Nephron (organoid): Measurements from ENCODE around the gene RNASE12.

Experiments
- H3K27ac Mint-ChIP-seq, 3 experiments: 2 replicates each; pipeline ENCODE4 v1.8.0; 2020; ENCODE audit warnings: mixed read lengths in 3 of 3, mild to moderate bottlenecking in 2 of 3, moderate library complexity in 1 of 3
- H3K27me3 Mint-ChIP-seq: 2 replicates; pipeline ENCODE4 v1.8.0; 2021; ENCODE audit warnings: low read depth, mild to moderate bottlenecking, moderate library complexity, mixed read lengths
- H3K36me3 Mint-ChIP-seq: 2 replicates; pipeline ENCODE4 v1.8.0; 2020; ENCODE audit warnings: low read depth, mixed read lengths
- H3K4me1 Mint-ChIP-seq: 2 replicates; pipeline ENCODE4 v1.8.0; 2020; ENCODE audit warnings: mixed read lengths
- H3K4me3 Mint-ChIP-seq, 3 experiments: 2 replicates each; pipeline ENCODE4 v1.8.0; 2020; ENCODE audit warnings: mild to moderate bottlenecking in 3 of 3, mixed read lengths in 3 of 3, moderate library complexity in 2 of 3
- H3K9me3 Mint-ChIP-seq: 2 replicates; pipeline ENCODE4 v1.8.0; 2020; ENCODE audit warnings: mixed read lengths
- CTCF ChIP-seq, 3 experiments: fragments of 200-600 bp; sonication (generic); IDR thresholded peaks; one replicate each; pipeline ENCODE4 v1.5.0; 2021; ENCODE audit warnings: antibody characterized with exemption in 3 of 3; ENCODE audit not compliant: unreplicated experiment in 3 of 3

The RNASE12 gene

GRCh38 chr14:20592574-20592973 lies 1.4 kb upstream of the RNASE12 start:
- no peak for TF ChIP-seq CTCF (IDR thresholded peaks at IDR 0.05; ENCODE audit: unreplicated experiment in 3 of 3)
- Mint-ChIP-seq H3K4me1 (no peaks in the 10 kb centered on the region), H3K27ac (no peak overlapping the region), H3K36me3 (no peaks in the 10 kb centered on the region), H3K9me3 (no peaks in the 10 kb centered on the region), H3K4me3 (no peak overlapping the region), H3K27me3 (peaks cover 23% of the 10 kb centered on the region)

- Mint-ChIP-seq H3K9me3 (no peaks in the 10 kb centered on the region), H3K4me1 (no peaks in the 10 kb centered on the region), H3K27ac (no peak within 1 kb of the TSS), H3K4me3 (no peak within 1 kb of the TSS), H3K27me3 (peaks cover 28% of the 10 kb centered on the region), H3K36me3 (no peaks in the 10 kb centered on the region)
- TF ChIP-seq CTCF (IDR thresholded peaks at IDR 0.05; ENCODE audit: unreplicated experiment in 3 of 3) = no peak
Observed at GRCh38 chr14:20587489-20588154, 3.6 kb downstream of the RNASE12 start, which contains the start of gene RNASE11. Gene RNASE11, minus strand, starts transcription at chr14:20588001.

- no peak overlapping the region for H3K27ac Mint-ChIP-seq
- peaks cover 13% of the 10 kb centered on the region for H3K27me3 Mint-ChIP-seq
- no peaks in the 10 kb centered on the region for H3K36me3 Mint-ChIP-seq
- no peaks in the 10 kb centered on the region for H3K9me3 Mint-ChIP-seq
- no peak for TF ChIP-seq CTCF (IDR thresholded peaks at IDR 0.05; ENCODE audit: unreplicated experiment in 3 of 3)
- no peaks in the 10 kb centered on the region for H3K4me1 Mint-ChIP-seq
- no peak overlapping the region for H3K4me3 Mint-ChIP-seq
Observed at GRCh38 chr14:20583908-20584307, 7.3 kb downstream of the RNASE12 start.

- TF ChIP-seq CTCF (IDR thresholded peaks at IDR 0.05; ENCODE audit: unreplicated experiment in 3 of 3) = no peak
- no peaks in the 10 kb centered on the region for H3K4me1 Mint-ChIP-seq
Observed at GRCh38 chr14:20583142-20583541, 8.0 kb downstream of the RNASE12 start.

GRCh38 chr14:20580242-20580641 lies 10.9 kb downstream of the RNASE12 start:
- Mint-ChIP-seq H3K4me3 (no peak overlapping the region), H3K36me3 (no peaks in the 10 kb centered on the region), H3K4me1 (no peaks in the 10 kb centered on the region), H3K27ac (no peak overlapping the region), H3K9me3 (no peaks in the 10 kb centered on the region), H3K27me3 (peaks cover 14% of the 10 kb centered on the region)
- no peak for TF ChIP-seq CTCF (IDR thresholded peaks at IDR 0.05; ENCODE audit: unreplicated experiment in 3 of 3)

More at GRCh38 chr14:20583142-20583541, 8.0 kb downstream of the RNASE12 start:
- Mint-ChIP-seq H3K9me3 (no peaks in the 10 kb centered on the region), H3K27me3 (peaks cover 16% of the 10 kb centered on the region), H3K36me3 (no peaks in the 10 kb centered on the region), H3K4me3 (no peak overlapping the region), H3K27ac (no peak overlapping the region)
